Mononuclear cell (primary cell): ENCODE results near the gene TTC4. TPM values are rescaled to one million over a fixed set of nuclear protein-coding genes. Genes with fewer than 3 reads are reported as not detected.

Experiments
- H3K27me3 ChIP-seq: 2 replicates; pipeline ENCODE4 v1.6.0; 2011; ENCODE audit warnings: low read length, control low read depth; ENCODE audit not compliant: insufficient read depth
- H3K4me1 ChIP-seq: 2 replicates; pipeline ENCODE4 v1.5.1; 2011; ENCODE audit warnings: mild to moderate bottlenecking, low read length, control low read depth; ENCODE audit not compliant: insufficient read depth
- H3K4me3 ChIP-seq: 2 replicates; pipeline ENCODE4 v1.5.1; 2011; ENCODE audit warnings: mild to moderate bottlenecking, low read length, moderate library complexity
- H3K9me3 ChIP-seq: 2 replicates; pipeline ENCODE4 v1.5.1; 2011; ENCODE audit warnings: low read depth, mild to moderate bottlenecking, control low read depth, low read length
- total RNA-seq: library from RNA; depleted of rRNA; stranded (reverse); fragments of >200 nt; gene quantifications from one replicate; pipeline ENCODE4 v1.2.3, GENCODE V29; 2012

Gene TTC4
- total RNA-seq, 1 donor = 18.6 TPM

DNA sequence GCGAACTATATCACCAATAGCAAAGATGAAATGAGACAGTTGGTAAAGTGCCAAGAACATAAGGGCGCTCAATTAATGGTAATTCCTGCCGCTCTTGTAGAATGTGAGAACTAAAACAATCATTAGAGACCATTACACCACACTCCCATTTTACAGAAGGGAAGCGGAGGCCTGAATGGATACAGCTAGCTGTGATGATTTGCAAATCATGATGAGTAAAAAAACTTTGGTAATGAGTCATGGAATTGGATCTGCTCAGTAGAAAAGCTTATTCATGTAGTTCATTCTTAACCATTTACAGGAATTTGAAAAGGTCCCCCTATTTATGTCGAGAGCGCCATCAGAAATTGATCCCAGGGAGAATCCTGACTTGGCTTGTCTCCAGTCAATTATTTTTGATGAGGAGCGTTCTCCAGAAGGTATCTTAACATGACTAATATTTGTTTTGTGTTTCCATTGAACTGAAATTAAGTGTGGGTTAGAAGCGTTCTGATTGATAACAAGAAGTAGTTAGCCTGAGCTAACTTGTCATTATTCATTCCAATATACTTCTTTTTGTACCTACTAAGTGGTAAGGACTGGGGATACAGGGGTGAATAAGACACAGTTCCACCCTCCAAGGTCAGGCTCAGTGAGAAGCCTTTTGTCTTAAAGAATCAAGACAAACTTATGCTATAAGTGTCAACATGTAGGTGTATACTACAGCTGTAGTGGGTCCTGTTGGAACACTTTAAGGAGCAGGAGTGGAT, 812 bp downstream of the TTC4 start:
- Histone ChIP-seq H3K4me1 (peaks cover 16% of the 10 kb centered on the region), H3K27me3 (no peaks in the 10 kb centered on the region), H3K4me3 (peak overlapping the region; percentile 96), H3K9me3 (no peaks in the 10 kb centered on the region)

DNA sequence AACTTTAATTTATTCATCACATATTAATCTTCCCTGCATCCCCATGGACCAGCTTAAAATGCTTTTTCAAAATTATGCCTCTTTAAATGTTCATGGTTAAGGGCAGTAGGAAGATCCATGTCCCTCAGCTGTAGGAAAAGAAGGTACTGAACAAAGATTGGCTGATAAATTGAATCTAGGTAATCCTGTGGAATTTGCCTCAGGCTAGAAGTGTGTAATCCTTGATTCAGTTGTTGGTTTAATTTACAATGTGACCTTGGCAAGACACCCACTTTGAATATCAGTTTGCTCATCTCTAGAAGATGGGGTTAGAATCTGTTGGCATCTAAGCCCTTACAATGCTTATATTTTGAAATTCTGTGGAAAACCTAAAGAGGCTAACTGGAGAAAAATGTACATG, 6.1 kb downstream of the TTC4 start:
- Histone ChIP-seq H3K9me3 (peaks cover 8% of the 10 kb centered on the region), H3K4me3 (no peak overlapping the region), H3K4me1 (peaks cover 3% of the 10 kb centered on the region), H3K27me3 (no peaks in the 10 kb centered on the region)

GRCh38 chr1:54723985-54724384, 8.3 kb downstream of the TTC4 start:
- Histone ChIP-seq H3K4me1 (no peaks in the 10 kb centered on the region), H3K4me3 (no peak overlapping the region), H3K27me3 (no peaks in the 10 kb centered on the region), H3K9me3 (peaks cover 8% of the 10 kb centered on the region)

DNA sequence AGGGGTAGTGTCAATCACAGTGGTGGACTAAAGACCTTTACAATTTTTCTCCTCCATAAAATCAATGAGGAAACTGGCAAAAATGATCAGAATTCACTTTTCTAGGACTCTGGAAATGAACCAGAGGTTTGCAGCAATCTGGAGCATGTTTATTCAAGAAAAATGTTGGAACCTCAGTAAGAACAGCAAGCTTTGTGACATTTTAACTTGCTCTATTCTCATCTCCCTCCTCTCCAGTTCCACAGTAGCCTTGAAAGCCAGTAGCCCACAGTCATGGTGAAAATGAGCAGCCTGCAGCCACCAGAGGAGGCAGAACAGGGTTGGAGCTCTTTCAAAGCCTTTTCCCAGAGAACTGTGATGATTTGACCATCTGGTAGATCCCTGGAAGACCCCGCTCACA, 9.1 kb downstream of the TTC4 start:
- Histone ChIP-seq H3K4me1 (no peaks in the 10 kb centered on the region), H3K9me3 (peaks cover 8% of the 10 kb centered on the region), H3K27me3 (no peaks in the 10 kb centered on the region), H3K4me3 (no peak overlapping the region)

DNA sequence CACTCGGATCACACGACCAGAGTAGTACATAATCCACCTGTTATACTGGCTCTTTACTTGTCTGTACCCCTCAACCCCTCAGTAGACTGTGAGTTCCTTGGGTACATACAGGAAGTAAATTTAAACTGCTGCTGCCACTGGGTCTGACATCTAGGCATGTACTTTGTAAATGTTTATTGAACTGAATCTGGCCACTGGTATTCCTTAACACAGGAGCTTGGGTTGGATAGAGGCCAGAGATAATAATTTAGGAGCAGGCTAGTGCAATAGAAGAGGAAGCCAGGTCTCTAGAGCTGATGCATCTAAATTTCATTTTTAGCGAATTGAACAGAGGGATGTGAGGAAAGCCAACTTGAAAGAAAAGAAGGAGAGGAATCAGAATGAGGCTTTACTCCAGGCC, 12.4 kb downstream of the TTC4 start:
- Histone ChIP-seq H3K4me3 (no peak overlapping the region), H3K9me3 (peaks cover 8% of the 10 kb centered on the region), H3K27me3 (no peaks in the 10 kb centered on the region), H3K4me1 (no peaks in the 10 kb centered on the region)

GRCh38 chr1:54736685-54737084, 21.0 kb downstream of the TTC4 start:
- no peaks in the 10 kb centered on the region for H3K4me1 ChIP-seq
- H3K27me3 ChIP-seq = no peaks in the 10 kb centered on the region
- no peaks in the 10 kb centered on the region for H3K9me3 ChIP-seq
- H3K4me3 ChIP-seq = no peak overlapping the region

DNA sequence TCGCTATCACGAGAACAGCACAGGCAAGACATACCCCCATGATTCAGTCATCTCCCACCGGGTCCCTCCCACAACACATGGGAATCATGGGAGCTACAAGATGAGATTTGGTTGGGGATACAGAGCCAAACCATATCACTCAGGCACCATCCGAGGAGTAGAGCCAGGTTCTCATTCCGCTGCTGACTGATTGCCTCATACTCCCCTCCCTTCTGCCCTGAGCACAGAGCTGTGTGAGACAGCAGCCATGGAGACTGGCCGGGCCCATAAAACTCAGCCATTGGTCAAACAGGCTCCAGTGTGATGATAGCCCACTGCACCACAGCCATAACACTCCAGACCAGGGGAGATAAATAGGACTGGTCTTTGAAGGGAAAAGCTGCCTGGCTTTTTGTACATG, 22.6 kb downstream of the TTC4 start:
- Histone ChIP-seq H3K9me3 (no peaks in the 10 kb centered on the region), H3K4me1 (no peaks in the 10 kb centered on the region), H3K4me3 (no peak overlapping the region), H3K27me3 (no peaks in the 10 kb centered on the region)

GRCh38 chr1:54741531-54741930, 25.9 kb downstream of the TTC4 start:
- H3K4me3 ChIP-seq = no peak overlapping the region

GRCh38 chr1:54742282-54742681, 26.6 kb downstream of the TTC4 start:
- H3K4me1 ChIP-seq = no peaks in the 10 kb centered on the region
- no peaks in the 10 kb centered on the region for H3K27me3 ChIP-seq
- H3K9me3 ChIP-seq = no peaks in the 10 kb centered on the region
- no peak overlapping the region for H3K4me3 ChIP-seq

More at GRCh38 chr1:54741531-54741930, 25.9 kb downstream of the TTC4 start:
- Histone ChIP-seq H3K9me3 (no peaks in the 10 kb centered on the region), H3K27me3 (no peaks in the 10 kb centered on the region), H3K4me1 (no peaks in the 10 kb centered on the region)

DNA sequence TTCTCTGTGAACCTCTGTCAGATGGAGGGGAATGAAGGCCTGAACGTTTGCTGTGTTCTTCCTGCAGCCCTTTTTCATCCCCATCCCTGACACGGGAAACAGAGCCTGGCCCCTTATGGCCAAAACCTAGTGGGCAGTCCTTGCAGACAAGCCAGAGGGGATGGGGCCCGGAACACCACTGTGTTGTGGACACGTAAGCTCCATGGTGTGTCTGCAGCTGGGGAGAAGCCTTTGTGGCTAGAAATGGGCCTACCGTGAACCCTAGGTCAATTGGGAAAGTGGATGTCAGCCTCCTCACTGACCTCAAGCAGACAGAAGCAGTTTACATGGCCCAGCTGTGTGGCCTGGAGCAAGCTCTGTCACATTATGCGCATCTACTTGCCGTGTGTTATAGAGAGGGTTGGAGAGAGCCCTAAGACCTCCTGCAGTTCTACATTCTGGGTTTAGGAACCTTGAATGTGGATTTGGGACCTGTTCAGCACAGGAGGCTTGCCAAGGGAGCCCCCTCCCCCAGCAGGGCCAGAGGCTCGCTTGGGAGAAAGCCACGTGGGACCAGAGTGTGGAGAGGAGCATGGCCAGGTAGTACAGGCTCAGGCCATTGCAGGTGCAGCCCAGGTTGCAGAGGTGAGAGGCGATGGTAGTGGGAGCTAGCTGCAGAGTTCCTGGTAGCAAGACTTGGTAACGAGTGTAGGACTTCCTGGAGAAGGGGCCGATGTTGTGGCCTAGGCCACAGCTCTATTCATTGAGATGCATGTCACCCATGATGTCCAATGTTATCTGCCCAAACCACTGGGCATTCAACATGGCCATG, 28.0 kb downstream of the TTC4 start:
- Histone ChIP-seq H3K9me3 (no peaks in the 10 kb centered on the region), H3K27me3 (no peaks in the 10 kb centered on the region), H3K4me1 (no peaks in the 10 kb centered on the region), H3K4me3 (no peak overlapping the region)

- Histone ChIP-seq H3K4me1 (no peaks in the 10 kb centered on the region), H3K27me3 (no peaks in the 10 kb centered on the region), H3K4me3 (no peak overlapping the region), H3K9me3 (no peaks in the 10 kb centered on the region)
These were observed 29.0 kb downstream of the TTC4 start for GRCh38 chr1:54744696-54745095.

DNA sequence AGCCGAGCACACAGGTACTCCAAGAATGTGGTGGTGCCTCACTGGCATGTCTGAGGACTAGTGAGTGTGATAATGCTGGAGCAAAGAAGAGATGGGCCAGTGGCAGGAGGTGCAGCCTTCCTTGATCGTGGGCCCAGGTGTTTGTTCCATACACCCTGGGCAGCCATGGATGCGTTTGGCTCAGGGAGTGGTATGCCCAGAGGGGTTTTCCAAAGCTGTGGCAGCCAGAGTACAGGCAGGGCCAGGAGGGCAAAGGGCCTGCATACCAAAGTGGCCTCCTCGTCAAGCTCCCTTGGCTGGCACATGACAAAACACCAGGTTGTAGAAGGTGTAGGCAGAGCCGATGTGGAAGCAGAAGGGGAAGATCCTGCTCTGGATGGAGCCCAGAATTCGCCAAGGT, 29.6 kb downstream of the TTC4 start:
- H3K9me3 ChIP-seq = no peaks in the 10 kb centered on the region
- H3K4me1 ChIP-seq = no peaks in the 10 kb centered on the region
- no peaks in the 10 kb centered on the region for H3K27me3 ChIP-seq
- H3K4me3 ChIP-seq = no peak overlapping the region

- Histone ChIP-seq H3K9me3 (no peaks in the 10 kb centered on the region), H3K27me3 (no peaks in the 10 kb centered on the region), H3K4me3 (no peak overlapping the region), H3K4me1 (no peaks in the 10 kb centered on the region)
These were observed 30.2 kb downstream of the TTC4 start for GRCh38 chr1:54745864-54746263.

- Histone ChIP-seq H3K4me1 (no peaks in the 10 kb centered on the region), H3K27me3 (no peaks in the 10 kb centered on the region), H3K9me3 (no peaks in the 10 kb centered on the region), H3K4me3 (no peak overlapping the region)
These were observed 32.6 kb downstream of the TTC4 start for GRCh38 chr1:54748094-54748835.

- Histone ChIP-seq H3K4me1 (no peaks in the 10 kb centered on the region), H3K9me3 (no peaks in the 10 kb centered on the region), H3K4me3 (no peak overlapping the region), H3K27me3 (no peaks in the 10 kb centered on the region)
These were observed 34.9 kb downstream of the TTC4 start for GRCh38 chr1:54750596-54750995.
